HEK293T (cell line): ENCODE data around the gene NOL4L.
A peak's percentile ranks its signal among the peaks of the same experiment; 100 is the strongest.

Experiments
- CTCF ChIA-PET: fragments of 350-600 bp; formaldehyde crosslinking; extraction: SDS; loops from one replicate; lab custom pipeline; 2021; ENCODE audit warnings: antibody characterized with exemption, inconsistent platforms; lab: Yijun Ruan, JAX
- POLR2A ChIA-PET: fragments of 350-600 bp; formaldehyde crosslinking; extraction: SDS; loops from one replicate; lab custom pipeline; 2020; ENCODE audit warnings: antibody characterized with exemption, inconsistent platforms; lab: Yijun Ruan, JAX
- DNase-seq: peaks from one replicate; pipeline ENCODE4 v3.0.0; 2012; ENCODE audit warnings: mixed read lengths; ENCODE audit errors: extremely low spot score
- ARNT ChIP-seq: fragments of 450-650 bp; IDR thresholded peaks from 2 replicates; pipeline ENCODE4 v1.6.1; 2017; ENCODE audit warnings: mild to moderate bottlenecking
- BHLHE40 ChIP-seq: fragments of 450-650 bp; IDR thresholded peaks from 2 replicates; pipeline ENCODE4 v1.6.1; 2016; ENCODE audit warnings: mild to moderate bottlenecking, moderate library complexity, borderline replicate concordance
- CTBP1 ChIP-seq: fragments of 450-650 bp; IDR thresholded peaks from 2 replicates; pipeline ENCODE4 v1.6.1; 2016; ENCODE audit warnings: borderline replicate concordance
- ELF4 ChIP-seq: fragments of 450-650 bp; IDR thresholded peaks from 2 replicates; pipeline ENCODE4 v1.6.1; 2017; ENCODE audit warnings: antibody characterized with exemption
- FOXA1 ChIP-seq: fragments of 450-650 bp; IDR thresholded peaks from 2 replicates; pipeline ENCODE4 v1.6.1; 2016; ENCODE audit warnings: mild to moderate bottlenecking
- FOXK2 ChIP-seq: fragments of 450-650 bp; IDR thresholded peaks from 2 replicates; pipeline ENCODE4 v1.6.1; 2016; ENCODE audit warnings: mild to moderate bottlenecking
- FOXM1 ChIP-seq: fragments of 450-650 bp; IDR thresholded peaks from 2 replicates; pipeline ENCODE4 v1.6.1; 2017; ENCODE audit warnings: mild to moderate bottlenecking, borderline replicate concordance
- HDGF ChIP-seq: fragments of 450-650 bp; IDR thresholded peaks from 2 replicates; pipeline ENCODE4 v1.6.1; 2017; ENCODE audit warnings: antibody characterized with exemption, borderline replicate concordance
- L3MBTL2 ChIP-seq: fragments of 450-650 bp; conservative IDR thresholded peaks from 2 replicates; pipeline ENCODE4 v1.6.1; 2016; ENCODE audit warnings: mild to moderate bottlenecking
- LEF1 ChIP-seq: fragments of 450-650 bp; IDR thresholded peaks from 2 replicates; pipeline ENCODE4 v1.6.1; 2017; ENCODE audit warnings: mild to moderate bottlenecking, borderline replicate concordance
- NFRKB ChIP-seq: fragments of 450-650 bp; IDR thresholded peaks from 2 replicates; pipeline ENCODE4 v1.6.1; 2016; ENCODE audit warnings: mild to moderate bottlenecking, moderate library complexity
- SP1 ChIP-seq: fragments of 450-650 bp; IDR thresholded peaks from 2 replicates; pipeline ENCODE4 v1.6.1; 2017
- SUZ12 ChIP-seq: fragments of 450-650 bp; IDR thresholded peaks from 2 replicates; pipeline ENCODE4 v1.6.1; 2016; ENCODE audit warnings: mild to moderate bottlenecking
- TARDBP ChIP-seq: fragments of 450-650 bp; IDR thresholded peaks from 2 replicates; pipeline ENCODE4 v1.6.1; 2016
- ZNF384 ChIP-seq: fragments of 450-650 bp; IDR thresholded peaks from 2 replicates; pipeline ENCODE4 v1.6.1; 2016
- TF ChIP-seq, protein P1 (sequence below): fragments of 450-650 bp; IDR thresholded peaks from 2 replicates; pipeline ENCODE4 v1.6.1; 2016

NOL4L gene

DNA sequence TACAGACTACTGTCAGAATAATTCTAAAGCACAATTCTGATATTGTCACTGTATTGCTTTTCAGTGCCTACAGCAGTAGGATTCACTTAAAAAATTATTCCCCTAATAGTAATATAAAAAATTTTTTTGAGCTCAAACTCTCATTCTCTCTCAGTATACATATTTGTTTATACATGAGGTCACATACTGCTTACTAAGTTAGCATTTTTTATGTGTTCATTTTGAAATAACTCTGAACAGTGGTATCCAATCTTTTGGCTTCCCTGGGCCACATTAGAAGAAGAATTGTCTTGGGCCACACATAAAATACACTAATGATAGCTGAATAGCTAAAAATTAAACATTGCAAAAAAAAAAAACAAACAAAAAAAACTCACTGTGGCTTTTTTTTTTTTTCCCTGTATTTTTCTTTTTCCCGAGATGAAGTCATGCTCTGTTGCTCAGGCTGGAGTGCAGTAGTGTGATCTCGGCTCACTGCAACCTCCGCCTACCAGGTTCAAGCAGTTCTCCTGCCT, 188.4 kb downstream of the NOL4L start:
- no peak for DNase-seq
- TF ChIP-seq L3MBTL2 (no peak), BHLHE40 (no peak), SUZ12 (no peak), ZNF384 (peak; percentile 34; the same call in 1 of the 2 replicates)
- CTCF ChIA-PET = no interaction called here
- POLR2A ChIA-PET = no interaction called here

DNA sequence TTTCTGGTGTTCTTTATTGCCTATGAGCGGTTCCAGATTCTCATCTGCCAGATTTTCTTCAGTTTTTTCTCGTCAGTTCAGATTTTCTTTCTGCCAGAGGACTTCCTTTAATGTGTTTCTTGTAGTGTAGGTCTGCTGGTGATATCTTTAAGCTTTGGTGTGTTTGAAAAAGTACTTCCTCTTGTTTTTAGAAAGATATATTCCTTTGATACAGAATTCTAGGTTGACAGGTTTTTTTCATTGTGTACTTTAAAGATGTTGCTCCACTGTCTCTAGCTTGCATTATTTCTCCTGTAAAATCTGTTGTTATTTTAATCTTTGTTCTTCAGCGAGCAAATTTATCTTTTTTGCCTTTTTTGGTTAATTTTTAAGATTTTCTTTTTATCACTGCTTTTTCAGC, 190.1 kb downstream of the NOL4L start:
- ChIA-PET POLR2A (no interaction called here), CTCF (no interaction called here)
- no peak for DNase-seq
- TF ChIP-seq TARDBP (no peak), LEF1 (no peak), FOXA1 (no peak), ELF4 (no peak), SP1 (no peak), L3MBTL2 (no peak), HDGF (no peak), BHLHE40 (no peak), NFRKB (no peak), SUZ12 (no peak), CTBP1 (no peak), ARNT (no peak), FOXK2 (no peak), ZNF384 (no peak), FOXM1 (no peak)
- TF ChIP-seq, protein P1, sequence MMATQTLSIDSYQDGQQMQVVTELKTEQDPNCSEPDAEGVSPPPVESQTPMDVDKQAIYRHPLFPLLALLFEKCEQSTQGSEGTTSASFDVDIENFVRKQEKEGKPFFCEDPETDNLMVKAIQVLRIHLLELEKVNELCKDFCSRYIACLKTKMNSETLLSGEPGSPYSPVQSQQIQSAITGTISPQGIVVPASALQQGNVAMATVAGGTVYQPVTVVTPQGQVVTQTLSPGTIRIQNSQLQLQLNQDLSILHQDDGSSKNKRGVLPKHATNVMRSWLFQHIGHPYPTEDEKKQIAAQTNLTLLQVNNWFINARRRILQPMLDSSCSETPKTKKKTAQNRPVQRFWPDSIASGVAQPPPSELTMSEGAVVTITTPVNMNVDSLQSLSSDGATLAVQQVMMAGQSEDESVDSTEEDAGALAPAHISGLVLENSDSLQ = no peak
